ENCODE measurements around the gene ROR1.

ROR1 gene

DNA sequence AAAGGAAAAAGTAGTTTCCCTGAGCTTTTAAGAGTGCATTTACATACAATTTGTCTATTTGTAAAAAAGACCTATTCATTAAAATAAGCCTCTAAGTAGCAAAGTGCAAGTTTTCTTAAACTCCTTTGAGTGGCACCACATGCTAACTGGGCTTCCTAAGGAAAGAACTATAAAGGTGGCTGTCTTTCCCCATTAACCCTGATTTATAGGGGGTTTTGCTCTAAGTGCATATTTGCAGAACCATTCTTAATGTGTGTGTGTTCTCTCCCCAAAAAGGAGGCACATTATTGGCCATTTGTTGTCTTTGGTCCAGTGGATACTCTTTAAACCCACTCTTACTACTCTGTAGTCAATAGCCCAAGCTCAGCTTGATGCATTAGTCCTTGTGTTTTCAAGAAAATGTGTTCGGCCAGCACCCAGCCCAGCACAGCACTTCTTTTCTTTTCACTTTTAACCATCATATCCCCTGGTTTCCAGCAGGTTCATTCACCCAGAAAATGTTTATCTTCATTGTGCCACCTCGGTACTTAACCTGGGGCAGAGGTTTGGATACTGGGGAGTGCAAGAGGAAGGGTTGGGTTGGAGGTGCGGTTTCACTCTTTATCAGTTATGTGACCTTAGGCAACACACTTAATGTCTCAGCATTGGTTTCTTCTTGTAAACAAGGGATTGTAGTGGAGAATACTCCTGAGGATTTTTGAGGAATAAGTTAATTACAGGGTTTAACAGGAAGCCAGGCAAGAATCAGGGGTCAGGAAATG, 267.7 kb downstream of the ROR1 start:
- no peak overlapping the region for H3K4me3 ChIP-seq (replicated peaks in 1 of 2; ENCODE audit: low read depth in 2 of 2, low read length in 2 of 2)
- TF ChIP-seq, protein P1, sequence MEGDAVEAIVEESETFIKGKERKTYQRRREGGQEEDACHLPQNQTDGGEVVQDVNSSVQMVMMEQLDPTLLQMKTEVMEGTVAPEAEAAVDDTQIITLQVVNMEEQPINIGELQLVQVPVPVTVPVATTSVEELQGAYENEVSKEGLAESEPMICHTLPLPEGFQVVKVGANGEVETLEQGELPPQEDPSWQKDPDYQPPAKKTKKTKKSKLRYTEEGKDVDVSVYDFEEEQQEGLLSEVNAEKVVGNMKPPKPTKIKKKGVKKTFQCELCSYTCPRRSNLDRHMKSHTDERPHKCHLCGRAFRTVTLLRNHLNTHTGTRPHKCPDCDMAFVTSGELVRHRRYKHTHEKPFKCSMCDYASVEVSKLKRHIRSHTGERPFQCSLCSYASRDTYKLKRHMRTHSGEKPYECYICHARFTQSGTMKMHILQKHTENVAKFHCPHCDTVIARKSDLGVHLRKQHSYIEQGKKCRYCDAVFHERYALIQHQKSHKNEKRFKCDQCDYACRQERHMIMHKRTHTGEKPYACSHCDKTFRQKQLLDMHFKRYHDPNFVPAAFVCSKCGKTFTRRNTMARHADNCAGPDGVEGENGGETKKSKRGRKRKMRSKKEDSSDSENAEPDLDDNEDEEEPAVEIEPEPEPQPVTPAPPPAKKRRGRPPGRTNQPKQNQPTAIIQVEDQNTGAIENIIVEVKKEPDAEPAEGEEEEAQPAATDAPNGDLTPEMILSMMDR (IDR thresholded peaks at IDR 0.05; ENCODE audit: low read depth, low read length), result no peak
- DNase-seq (ENCODE audit: low read depth in 2 of 2), result no peak

DNA sequence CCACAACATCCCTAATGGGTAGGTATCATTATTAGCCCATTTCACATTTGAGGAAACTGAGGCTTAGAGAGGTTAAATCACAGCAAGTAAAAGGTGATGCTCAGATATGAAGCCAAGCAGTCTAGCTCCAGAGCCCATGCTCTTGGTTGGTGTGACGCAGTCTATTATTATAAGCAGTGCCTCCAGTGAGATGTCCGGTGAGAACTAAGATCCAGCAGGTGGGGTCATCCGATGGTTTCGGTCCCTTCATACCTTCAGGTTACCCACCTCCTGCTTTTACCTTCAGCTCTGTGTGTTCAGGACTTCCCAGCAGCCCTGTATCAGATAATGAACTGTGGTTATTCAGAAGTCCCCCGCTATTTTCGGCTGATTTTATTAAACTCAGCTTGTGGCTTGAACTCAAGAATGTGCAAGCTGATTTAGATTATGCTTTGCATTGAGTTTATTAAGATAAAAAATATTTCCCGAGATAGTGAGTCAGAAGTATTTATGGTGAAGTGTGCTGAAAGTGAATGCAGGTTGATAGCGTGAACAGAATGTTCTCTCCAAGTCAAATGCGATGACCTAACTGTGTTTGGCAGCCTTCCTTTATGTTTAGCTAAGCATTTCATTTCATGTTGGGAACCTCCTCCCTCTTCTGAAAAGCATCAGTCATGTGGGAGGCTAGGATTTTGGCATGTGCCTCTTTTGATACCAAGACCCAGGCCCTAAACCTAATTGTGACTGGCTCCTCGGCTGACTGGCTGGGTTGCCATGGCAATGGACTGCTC, 268.7 kb downstream of the ROR1 start:
- DNase-seq (ENCODE audit: low read depth in 2 of 2), result peak; percentile 91 to 99
- TF ChIP-seq, protein P1 (IDR thresholded peaks at IDR 0.05; ENCODE audit: low read depth, low read length), result no peak
- peak overlapping the region in 1 of 2 donors; percentile 6 for H3K4me3 ChIP-seq (replicated peaks in 1 of 2; ENCODE audit: low read depth in 2 of 2, low read length in 2 of 2)

DNA sequence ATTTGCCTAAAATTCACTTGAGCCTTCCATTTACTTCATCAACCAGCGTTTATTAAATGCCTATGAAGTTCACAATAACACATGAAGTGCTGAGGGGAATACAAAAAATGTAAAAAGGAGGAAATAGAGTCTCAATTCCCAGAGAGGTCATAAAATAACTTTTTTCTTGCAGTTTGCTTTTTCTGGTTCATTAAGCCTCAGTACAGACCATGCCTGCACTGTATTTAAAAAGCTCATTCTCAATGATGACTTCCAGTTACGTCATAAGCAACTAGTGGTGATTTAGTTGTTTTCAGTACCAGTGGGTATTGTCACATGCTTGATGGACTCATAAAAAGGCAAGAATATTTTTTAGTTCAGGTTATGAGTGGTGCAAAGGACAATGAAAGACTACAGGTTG, 269.5 kb downstream of the ROR1 start:
- peak; percentile 30 to 66 for DNase-seq (ENCODE audit: low read depth in 2 of 2)
- no peak overlapping the region for H3K4me3 ChIP-seq (replicated peaks in 1 of 2; ENCODE audit: low read depth in 2 of 2, low read length in 2 of 2)
- TF ChIP-seq, protein P1 (IDR thresholded peaks at IDR 0.05; ENCODE audit: low read depth, low read length), result no peak

DNA sequence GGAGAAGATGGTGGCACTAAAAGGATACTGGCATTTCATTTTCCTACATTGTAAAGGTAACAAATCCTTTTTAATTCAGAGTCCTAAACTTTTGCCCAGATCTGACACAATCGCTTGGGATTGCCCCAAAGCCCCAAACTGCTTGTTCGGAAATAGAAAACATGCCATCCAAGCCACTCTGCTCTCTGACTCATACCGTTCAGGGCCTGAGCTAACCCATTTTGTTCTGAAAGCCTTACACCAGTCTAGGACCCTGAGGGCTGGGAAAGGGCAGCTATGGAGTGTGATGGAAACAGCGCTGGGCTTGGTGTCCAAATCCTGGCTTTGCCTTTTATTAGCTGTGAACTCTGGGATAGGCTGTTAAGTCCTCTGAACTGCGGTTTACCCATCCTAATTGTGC, 270.2 kb downstream of the ROR1 start:
- DNase-seq (ENCODE audit: low read depth in 2 of 2), result peak; percentile 65 to 80
- TF ChIP-seq, protein P1 (IDR thresholded peaks at IDR 0.05; ENCODE audit: low read depth, low read length), result no peak
- H3K4me3 ChIP-seq (replicated peaks in 1 of 2; ENCODE audit: low read depth in 2 of 2, low read length in 2 of 2), result no peak overlapping the region

DNA sequence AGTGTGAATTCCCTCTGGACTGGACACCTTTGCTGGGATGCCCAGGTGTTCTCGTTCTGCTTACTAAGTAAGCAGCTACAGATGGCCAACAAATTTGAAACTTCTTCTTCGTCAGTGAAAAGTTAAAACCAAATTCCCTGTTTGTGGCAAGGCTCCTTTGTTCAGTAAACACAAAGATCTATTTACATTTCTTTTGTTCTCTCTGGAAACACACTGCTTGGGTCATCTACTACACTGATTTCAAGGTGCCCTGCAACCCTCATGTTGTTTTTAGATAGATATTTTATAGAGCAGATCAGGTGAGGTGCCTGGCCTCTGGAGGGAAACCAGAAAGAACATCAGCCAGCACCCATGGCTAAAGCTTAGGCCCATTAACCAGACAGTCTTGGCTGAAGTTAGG, 272.4 kb downstream of the ROR1 start:
- DNase-seq (ENCODE audit: low read depth in 2 of 2), result no peak
- H3K4me3 ChIP-seq (replicated peaks in 1 of 2; ENCODE audit: low read depth in 2 of 2, low read length in 2 of 2), result no peak overlapping the region
- TF ChIP-seq, protein P1 (IDR thresholded peaks at IDR 0.05; ENCODE audit: low read depth, low read length), result no peak

DNA sequence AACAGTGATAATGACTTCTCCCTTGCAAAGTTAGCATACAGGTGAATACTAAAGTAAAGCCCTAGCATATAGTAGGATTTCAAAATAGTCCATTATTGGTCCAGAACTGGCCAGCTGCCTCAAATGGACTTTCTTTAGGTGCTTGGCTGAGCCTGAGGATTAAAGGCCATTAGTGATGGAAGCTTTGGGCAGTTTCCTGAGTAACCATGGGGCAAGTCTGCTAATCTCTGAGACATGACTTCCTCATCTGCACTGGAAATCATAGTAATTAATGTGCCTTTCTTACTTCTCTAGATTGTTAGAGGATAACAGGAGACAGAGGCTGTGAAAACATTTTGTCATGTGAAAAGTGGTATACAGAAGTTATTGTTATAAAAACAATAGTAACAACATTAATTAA, 273.1 kb downstream of the ROR1 start:
- H3K4me3 ChIP-seq (replicated peaks in 1 of 2; ENCODE audit: low read depth in 2 of 2, low read length in 2 of 2), result no peak overlapping the region
- DNase-seq (ENCODE audit: low read depth in 2 of 2), result no peak
- TF ChIP-seq, protein P1 (IDR thresholded peaks at IDR 0.05; ENCODE audit: low read depth, low read length), result no peak
